Activated T-helper 17 cell treated with anti-CD3 and anti-CD28 coated beads, Interleukin-2, amount 50 U/mL, for 72 hours (primary cell): ENCODE data around the gene SEC24B. TPM values are rescaled to one million over a fixed set of nuclear protein-coding genes. Genes with fewer than 3 reads are reported as not detected.
"Not testable (repeated sequence)": the region's sequence is repeated elsewhere in the genome, so short reads cannot be mapped to it uniquely, and the experiment has no call there.

Experiments
- ATAC-seq: fragments of 150-1000 bp; cut with Tn5 transposase; replicated peaks from 2 replicates; pipeline ENCODE4 v1.10.0; 2021; ENCODE audit warnings: mild to moderate bottlenecking, moderate library complexity
- H3K27ac Mint-ChIP-seq: one replicate; pipeline ENCODE4 v1.8.0; 2022; ENCODE audit warnings: mixed read lengths
- H3K27me3 Mint-ChIP-seq: one replicate; pipeline ENCODE4 v1.8.0; 2022; ENCODE audit warnings: mixed read lengths
- H3K36me3 Mint-ChIP-seq: one replicate; pipeline ENCODE4 v1.8.0; 2022; ENCODE audit warnings: low read depth, mild to moderate bottlenecking, mixed read lengths
- H3K4me1 Mint-ChIP-seq: one replicate; pipeline ENCODE4 v1.8.0; 2022; ENCODE audit warnings: mixed read lengths
- H3K4me3 Mint-ChIP-seq: one replicate; pipeline ENCODE4 v1.8.0; 2022; ENCODE audit warnings: mild to moderate bottlenecking, mixed read lengths
- H3K9me3 Mint-ChIP-seq: one replicate; pipeline ENCODE4 v1.8.0; 2022; ENCODE audit warnings: mixed read lengths
- total RNA-seq, 2 donors: library from RNA; stranded (reverse); gene quantifications; one replicate each; pipeline ENCODE4 v1.2.3, GENCODE V29; 2022

Gene SEC24B
- total RNA-seq, 2 donors from 2014 or later: 25.2 to 28.1 TPM

DNA sequence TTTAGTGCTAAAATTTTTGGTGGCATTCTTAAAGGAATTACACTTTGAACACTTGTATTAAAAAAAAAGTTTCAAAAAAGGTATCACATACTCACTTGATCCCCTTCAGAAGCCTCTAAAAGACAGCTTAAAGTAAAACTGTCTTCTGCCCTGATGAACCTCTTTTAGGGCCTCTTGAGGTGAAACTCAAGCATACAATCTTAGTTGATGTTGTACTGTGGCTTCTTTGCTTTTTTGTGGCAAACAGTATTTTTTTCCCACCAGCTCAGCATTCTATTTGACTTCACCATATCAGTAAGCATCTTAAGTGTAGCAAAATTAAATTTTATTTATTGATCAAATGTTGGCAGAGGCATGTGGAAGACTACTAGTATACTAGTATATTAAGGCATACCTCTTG lies 13.7 kb downstream of the SEC24B start:
- no peak for ATAC-seq
- H3K4me3 Mint-ChIP-seq: no peak overlapping the region
- no peaks in the 10 kb centered on the region for H3K27me3 Mint-ChIP-seq
- H3K9me3 Mint-ChIP-seq: no peaks in the 10 kb centered on the region
- H3K4me1 Mint-ChIP-seq: peaks cover 21% of the 10 kb centered on the region
- H3K27ac Mint-ChIP-seq: no peak overlapping the region
- H3K36me3 Mint-ChIP-seq: peaks cover 70% of the 10 kb centered on the region

DNA sequence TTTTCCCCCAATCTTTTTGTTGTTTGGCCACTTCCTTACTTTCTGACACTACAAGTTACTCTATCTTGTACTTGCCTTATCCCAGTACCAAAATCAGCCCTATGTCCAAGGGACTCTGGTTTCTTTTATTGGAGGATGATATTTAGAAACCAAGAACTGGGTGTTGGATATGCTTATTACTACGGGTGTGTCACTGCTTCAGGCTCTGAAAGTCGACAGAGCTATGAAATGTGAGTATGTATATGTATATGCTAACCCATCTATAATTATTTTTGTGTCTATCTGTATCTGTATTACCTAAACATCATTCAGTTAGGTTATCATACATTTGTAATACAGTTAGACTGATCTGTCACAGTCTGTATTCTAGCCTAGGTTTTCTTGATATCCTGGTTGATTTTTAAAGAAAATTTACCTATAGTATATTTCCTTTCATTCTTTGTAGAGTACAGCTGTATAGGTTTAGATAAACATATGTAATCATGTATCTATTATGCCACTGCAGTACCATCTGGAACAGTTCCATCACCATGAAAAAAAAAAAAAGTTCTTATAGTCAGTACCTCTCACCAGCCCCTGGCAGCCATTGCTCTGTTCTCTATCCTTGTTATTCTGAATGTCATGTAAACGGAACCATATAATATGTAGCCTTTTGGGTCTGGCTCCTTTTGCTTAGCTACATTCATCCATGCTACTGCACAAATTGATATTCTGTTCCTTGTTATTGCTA lies 18.1 kb downstream of the SEC24B start:
- Mint-ChIP-seq H3K27ac (no peak overlapping the region), H3K36me3 (peaks cover 69% of the 10 kb centered on the region), H3K9me3 (no peaks in the 10 kb centered on the region), H3K27me3 (no peaks in the 10 kb centered on the region), H3K4me1 (no peaks in the 10 kb centered on the region), H3K4me3 (no peak overlapping the region)
- ATAC-seq: no peak

DNA sequence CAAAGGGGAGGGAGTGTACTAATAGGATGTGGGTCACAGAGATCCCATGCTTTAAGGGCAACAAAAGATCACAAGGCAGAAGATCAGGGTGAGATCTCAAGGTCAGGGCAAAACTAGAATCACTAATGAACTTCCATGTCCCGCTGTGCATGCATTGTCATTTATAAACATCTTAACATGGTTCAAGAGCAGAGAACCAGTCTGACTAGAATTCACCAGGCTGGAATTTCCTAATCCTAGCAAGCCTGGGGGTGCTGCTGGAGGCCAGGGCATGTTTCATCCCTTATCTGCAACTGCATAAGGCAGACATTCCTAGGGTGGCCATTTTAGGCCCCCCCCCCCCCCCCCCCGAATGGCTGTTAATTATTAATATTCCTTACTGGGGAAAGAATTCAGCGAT lies 19.5 kb downstream of the SEC24B start:
- not testable (repeated sequence) for ATAC-seq, H3K9me3 Mint-ChIP-seq, H3K4me3 Mint-ChIP-seq, H3K27ac Mint-ChIP-seq, H3K4me1 Mint-ChIP-seq, H3K27me3 Mint-ChIP-seq
- peaks cover 67% of the 10 kb centered on the region for H3K36me3 Mint-ChIP-seq

DNA sequence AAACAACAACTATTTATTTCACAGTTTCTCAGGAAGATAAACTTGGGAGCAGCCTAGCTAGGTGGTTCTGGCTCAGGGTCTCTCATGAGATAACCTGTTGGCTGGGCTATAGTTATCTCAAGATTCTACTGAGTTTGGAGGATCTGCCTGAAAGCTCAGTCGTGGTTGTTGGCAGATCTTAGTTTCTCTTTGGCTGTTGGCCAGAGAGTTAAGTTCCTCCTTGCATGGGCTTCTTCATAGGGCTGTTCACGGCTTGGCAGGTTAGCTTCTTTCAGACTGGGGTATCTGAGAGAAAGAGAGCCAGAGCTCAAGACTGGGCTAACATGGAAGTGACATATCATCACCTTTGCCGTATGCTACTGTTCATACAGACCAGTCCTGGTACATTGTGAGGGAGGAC lies 28.7 kb downstream of the SEC24B start:
- H3K4me3 Mint-ChIP-seq: no peak overlapping the region
- H3K27me3 Mint-ChIP-seq: no peaks in the 10 kb centered on the region
- peaks cover 8% of the 10 kb centered on the region for H3K4me1 Mint-ChIP-seq
- no peaks in the 10 kb centered on the region for H3K9me3 Mint-ChIP-seq
- ATAC-seq: no peak
- no peak overlapping the region for H3K27ac Mint-ChIP-seq
- peaks cover 41% of the 10 kb centered on the region for H3K36me3 Mint-ChIP-seq

DNA sequence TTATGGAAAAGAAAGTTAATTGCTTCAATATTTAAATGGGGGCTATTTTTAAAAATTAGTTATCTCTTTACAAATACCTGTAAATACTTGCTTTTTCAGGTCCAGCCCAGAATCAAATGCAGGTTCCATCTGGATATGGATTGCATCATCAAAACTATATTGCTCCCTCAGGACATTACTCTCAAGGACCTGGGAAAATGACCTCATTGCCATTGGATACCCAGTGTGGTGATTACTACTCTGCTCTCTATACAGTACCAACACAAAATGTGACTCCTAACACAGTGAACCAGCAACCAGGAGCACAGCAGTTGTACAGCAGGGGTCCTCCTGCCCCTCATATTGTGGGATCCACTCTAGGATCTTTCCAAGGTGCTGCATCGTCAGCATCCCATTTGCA lies 29.2 kb downstream of the SEC24B start:
- H3K4me3 Mint-ChIP-seq: no peak overlapping the region
- H3K27ac Mint-ChIP-seq: no peak overlapping the region
- no peaks in the 10 kb centered on the region for H3K9me3 Mint-ChIP-seq

DNA sequence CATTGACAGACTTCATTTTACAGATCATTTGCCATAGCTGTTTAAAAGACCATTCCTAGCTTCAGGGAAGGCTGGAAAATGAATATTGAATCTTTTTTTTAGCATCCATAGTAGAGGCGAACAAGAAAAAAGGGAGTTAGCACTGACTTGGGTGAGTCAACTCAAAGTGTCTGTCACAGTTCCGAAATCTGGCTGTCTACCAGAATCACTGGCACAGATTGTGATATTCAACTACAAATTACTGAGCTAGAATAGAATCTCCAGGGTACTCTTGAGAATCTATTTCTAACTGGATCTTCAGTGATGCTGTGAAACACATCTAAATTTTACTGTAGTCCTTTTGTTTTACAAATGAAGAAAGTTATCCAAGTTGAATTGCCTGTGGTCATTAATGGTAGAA lies 31.5 kb downstream of the SEC24B start:
- peaks cover 12% of the 10 kb centered on the region for H3K4me1 Mint-ChIP-seq
- H3K4me3 Mint-ChIP-seq: no peak overlapping the region
- no peak overlapping the region for H3K27ac Mint-ChIP-seq

More for the DNA sequence above, 29.2 kb downstream of the SEC24B start:
- no peaks in the 10 kb centered on the region for H3K27me3 Mint-ChIP-seq
- no peak for ATAC-seq
- peaks cover 8% of the 10 kb centered on the region for H3K4me1 Mint-ChIP-seq
- peaks cover 43% of the 10 kb centered on the region for H3K36me3 Mint-ChIP-seq

DNA sequence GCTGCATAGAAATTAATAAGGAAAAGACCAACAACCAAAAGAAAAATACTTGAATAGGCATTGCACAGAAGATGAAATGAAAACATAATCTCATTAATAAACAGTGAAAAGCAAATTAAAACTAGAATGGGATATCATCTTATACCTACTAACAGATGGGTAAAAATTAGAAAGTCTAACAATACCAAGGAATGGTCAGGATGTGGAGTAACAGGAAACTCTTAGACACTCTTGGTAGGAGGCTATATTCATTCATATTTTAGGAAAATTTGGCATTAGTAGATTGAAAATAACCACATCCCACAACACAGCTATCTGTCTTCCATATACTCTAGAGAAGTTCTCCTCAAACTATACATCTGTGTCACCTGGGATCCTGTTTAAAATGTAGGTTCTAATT lies 36.3 kb downstream of the SEC24B start:
- peaks cover 24% of the 10 kb centered on the region for H3K4me1 Mint-ChIP-seq
- no peaks in the 10 kb centered on the region for H3K9me3 Mint-ChIP-seq
- H3K27me3 Mint-ChIP-seq: no peaks in the 10 kb centered on the region
- H3K36me3 Mint-ChIP-seq: peaks cover 78% of the 10 kb centered on the region
- H3K27ac Mint-ChIP-seq: no peak overlapping the region
- ATAC-seq: no peak
- no peak overlapping the region for H3K4me3 Mint-ChIP-seq

More for the DNA sequence above, 31.5 kb downstream of the SEC24B start:
- no peak for ATAC-seq
- no peaks in the 10 kb centered on the region for H3K27me3 Mint-ChIP-seq
- peaks cover 65% of the 10 kb centered on the region for H3K36me3 Mint-ChIP-seq
- H3K9me3 Mint-ChIP-seq: no peaks in the 10 kb centered on the region

DNA sequence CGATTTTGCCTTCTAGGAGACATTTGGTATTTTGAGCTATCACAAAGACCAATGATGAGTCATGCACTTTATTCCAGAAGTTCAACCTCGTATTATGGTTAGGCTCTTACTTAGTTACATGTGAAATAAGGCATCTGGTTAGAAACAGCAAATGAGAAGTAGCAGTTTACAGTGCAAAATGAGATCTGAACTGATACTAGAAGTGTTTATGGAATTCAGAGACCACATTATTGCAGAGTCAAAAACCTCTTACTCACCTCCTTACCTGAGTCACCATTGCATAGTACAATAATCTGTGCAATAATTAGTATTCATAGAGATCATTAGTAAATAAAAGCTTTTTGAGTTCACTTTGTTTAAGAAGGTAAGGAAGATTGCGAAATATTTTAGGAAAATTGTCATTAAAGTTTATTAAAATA lies 38.7 kb downstream of the SEC24B start:
- peaks cover 24% of the 10 kb centered on the region for H3K4me1 Mint-ChIP-seq
- no peaks in the 10 kb centered on the region for H3K27me3 Mint-ChIP-seq
- H3K4me3 Mint-ChIP-seq: peak overlapping the region; percentile 15
- H3K36me3 Mint-ChIP-seq: peaks cover 83% of the 10 kb centered on the region
- ATAC-seq: peak; percentile 85
- H3K9me3 Mint-ChIP-seq: no peaks in the 10 kb centered on the region
- H3K27ac Mint-ChIP-seq: peak overlapping the region; percentile 37

DNA sequence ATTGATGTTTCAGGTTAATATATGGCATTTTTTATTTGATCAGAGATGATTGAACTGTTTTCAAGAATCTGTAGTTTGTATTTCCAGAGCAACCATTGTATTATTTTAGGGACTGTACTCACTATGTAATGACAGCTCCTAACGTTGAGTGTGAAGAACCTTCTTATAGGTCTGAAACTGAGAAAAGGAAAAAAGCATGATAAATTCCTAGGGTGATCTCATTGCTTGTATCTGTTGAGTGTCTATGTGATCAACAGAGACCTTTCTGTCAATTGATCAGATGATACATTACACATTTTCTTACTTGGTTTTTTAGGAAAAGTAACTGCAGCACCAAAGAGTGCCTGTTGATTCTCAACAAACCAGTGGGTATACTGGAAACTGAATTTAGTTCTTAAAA lies 40.2 kb downstream of the SEC24B start:
- Mint-ChIP-seq H3K36me3 (peaks cover 71% of the 10 kb centered on the region), H3K27me3 (no peaks in the 10 kb centered on the region), H3K4me3 (peak overlapping the region; percentile 45), H3K9me3 (no peaks in the 10 kb centered on the region), H3K27ac (peak overlapping the region; percentile 87), H3K4me1 (peaks cover 20% of the 10 kb centered on the region)
- peak; percentile 81 for ATAC-seq

DNA sequence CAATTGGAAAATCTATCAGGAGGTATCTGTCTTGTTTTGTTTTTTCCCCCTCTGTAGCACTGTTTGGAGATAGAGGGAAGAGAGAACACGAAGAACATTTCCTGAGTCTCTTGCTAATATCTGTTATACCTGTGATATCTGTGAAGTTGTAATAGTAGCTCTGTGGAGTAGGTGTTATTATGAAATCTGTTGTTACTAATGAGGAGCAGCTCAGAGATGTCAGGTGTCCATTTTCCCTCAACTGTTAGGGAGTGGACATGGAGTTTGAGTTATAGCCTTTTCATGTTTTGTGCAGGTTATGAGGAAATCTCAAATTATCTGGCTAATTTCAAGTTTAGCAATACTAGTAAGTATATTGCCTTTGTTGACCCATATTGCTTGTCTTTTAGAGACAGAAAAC lies 52.4 kb downstream of the SEC24B start:
- Mint-ChIP-seq H3K36me3 (peaks cover 78% of the 10 kb centered on the region), H3K27ac (no peak overlapping the region), H3K27me3 (no peaks in the 10 kb centered on the region), H3K4me1 (peaks cover 9% of the 10 kb centered on the region), H3K4me3 (no peak overlapping the region), H3K9me3 (no peaks in the 10 kb centered on the region)
- no peak for ATAC-seq

DNA sequence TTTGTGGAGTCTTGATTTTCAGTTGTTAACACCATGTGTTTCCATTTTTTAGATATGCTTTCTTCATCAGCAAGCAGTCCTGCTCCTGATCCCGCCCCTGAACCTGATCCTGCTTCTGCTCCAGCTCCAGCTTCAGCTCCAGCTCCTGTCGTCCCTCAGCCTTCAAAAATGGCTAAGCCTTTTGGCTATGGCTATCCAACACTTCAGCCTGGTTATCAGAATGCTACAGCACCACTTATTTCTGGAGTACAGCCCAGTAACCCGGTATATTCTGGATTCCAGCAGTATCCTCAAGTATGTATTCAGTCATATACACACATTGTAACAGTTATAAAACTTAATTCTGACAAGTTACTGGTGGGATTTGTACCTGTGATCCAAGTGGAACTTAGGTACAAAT lies 60.9 kb downstream of the SEC24B start:
- H3K4me1 Mint-ChIP-seq: no peaks in the 10 kb centered on the region
- ATAC-seq: no peak
- H3K27me3 Mint-ChIP-seq: no peaks in the 10 kb centered on the region
- no peaks in the 10 kb centered on the region for H3K9me3 Mint-ChIP-seq
- peaks cover 87% of the 10 kb centered on the region for H3K36me3 Mint-ChIP-seq
- no peak overlapping the region for H3K27ac Mint-ChIP-seq
- H3K4me3 Mint-ChIP-seq: no peak overlapping the region

DNA sequence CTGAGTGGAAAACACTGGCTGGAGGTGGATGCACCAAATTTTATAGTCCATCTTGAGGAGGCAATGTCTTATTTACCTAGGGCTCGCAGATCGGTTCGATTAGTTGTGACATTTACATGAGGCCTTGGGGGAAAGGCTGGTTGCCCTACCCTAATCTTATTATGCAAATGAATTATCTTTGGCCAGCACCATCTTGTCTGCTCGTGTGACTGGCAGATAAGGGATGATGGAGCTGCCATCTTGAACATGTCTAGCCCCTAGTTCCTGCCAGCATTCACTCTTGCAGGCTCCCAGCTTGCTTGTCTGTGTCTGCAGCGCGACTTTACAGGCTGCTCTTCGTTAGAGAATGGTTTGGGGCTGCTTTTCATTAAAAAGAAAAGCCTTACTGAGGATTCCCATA lies 61.9 kb downstream of the SEC24B start:
- Mint-ChIP-seq H3K27me3 (no peaks in the 10 kb centered on the region), H3K36me3 (peaks cover 96% of the 10 kb centered on the region), H3K4me1 (no peaks in the 10 kb centered on the region), H3K4me3 (no peak overlapping the region), H3K27ac (no peak overlapping the region), H3K9me3 (no peaks in the 10 kb centered on the region)
- ATAC-seq: no peak

DNA sequence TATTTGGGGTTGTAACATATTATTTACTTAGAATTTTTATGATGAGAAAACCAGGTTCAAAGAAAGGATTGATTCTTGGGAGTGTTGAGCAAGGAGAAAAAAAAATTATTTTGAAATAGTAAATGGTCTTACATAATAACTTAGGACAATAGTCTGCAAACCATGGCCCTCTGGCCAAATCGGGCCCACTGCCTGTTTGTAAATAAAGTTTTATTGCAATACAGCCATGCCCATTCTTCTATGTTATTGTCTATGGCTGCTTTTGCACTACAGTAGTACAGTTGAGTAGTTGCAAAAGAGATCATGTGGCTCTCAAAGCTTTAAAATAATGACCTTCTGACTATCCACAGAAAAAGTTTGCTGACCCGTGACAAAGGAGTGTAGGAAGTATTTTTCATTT lies 63.3 kb downstream of the SEC24B start:
- H3K27me3 Mint-ChIP-seq: no peaks in the 10 kb centered on the region
- H3K36me3 Mint-ChIP-seq: peaks cover 98% of the 10 kb centered on the region
- ATAC-seq: no peak
- H3K4me1 Mint-ChIP-seq: no peaks in the 10 kb centered on the region
- no peaks in the 10 kb centered on the region for H3K9me3 Mint-ChIP-seq
- H3K4me3 Mint-ChIP-seq: no peak overlapping the region
- no peak overlapping the region for H3K27ac Mint-ChIP-seq

DNA sequence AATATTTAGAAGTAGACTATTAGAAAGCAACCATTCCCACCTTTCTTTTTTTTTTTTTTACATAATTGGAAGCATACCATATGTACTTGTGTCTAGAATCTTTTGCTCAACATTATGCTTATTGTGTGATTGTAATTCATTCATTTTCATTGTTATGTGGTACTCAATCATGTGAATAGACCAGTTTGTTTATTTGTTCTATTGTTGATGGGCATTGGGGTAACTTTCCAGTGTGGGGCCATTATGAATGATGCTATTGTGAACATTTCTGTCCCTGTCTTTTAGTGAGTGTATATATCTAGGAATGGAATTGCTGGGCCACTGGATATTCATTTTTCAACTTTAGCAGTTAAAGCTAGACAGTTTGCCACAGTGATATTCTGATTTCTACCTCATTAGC lies 63.9 kb downstream of the SEC24B start:
- Mint-ChIP-seq H3K4me1 (no peaks in the 10 kb centered on the region), H3K9me3 (no peaks in the 10 kb centered on the region), H3K27ac (no peak overlapping the region), H3K4me3 (no peak overlapping the region), H3K36me3 (peaks cover 98% of the 10 kb centered on the region), H3K27me3 (no peaks in the 10 kb centered on the region)
- ATAC-seq: no peak

DNA sequence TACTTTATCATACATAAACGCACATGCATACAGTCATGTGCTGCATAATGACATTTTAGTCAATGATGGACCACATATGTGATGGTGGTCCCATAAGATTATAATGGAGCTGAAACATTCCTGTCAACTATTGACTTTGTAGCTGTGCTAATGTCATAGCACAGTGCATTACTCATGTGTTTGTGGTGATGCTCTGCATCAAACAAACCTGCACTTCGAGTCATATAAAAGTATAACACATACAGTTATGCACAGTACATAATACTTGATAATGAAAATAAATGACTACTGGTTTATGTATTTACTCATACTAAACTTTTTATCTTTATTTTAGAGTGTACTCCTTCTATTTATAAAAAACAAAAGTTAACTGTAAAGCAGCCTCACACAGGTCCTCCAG lies 65.9 kb downstream of the SEC24B start:
- ATAC-seq: peak; percentile 43
- H3K9me3 Mint-ChIP-seq: no peaks in the 10 kb centered on the region
- no peak overlapping the region for H3K4me3 Mint-ChIP-seq
- H3K36me3 Mint-ChIP-seq: peaks cover 97% of the 10 kb centered on the region
- H3K4me1 Mint-ChIP-seq: no peaks in the 10 kb centered on the region
- H3K27me3 Mint-ChIP-seq: no peaks in the 10 kb centered on the region
- no peak overlapping the region for H3K27ac Mint-ChIP-seq

DNA sequence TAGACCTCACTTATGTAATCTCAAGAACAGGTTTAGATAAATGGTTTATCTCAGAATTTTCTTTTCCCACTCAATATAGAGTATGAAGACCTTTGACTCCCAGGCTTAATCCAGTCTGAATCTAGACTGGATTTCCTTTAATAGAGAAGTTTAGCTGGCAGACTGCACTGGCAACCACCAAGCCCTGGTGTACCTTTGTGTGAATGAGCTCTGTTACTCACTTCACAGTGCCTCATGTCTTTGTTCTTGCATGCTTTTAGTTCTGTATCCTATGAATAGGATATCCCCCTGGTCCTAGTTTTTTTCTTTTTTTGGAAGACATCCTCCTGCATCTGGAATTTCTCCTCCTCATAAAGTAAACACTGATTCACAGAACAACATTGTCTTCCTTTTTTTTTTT lies 73.3 kb downstream of the SEC24B start:
- H3K4me3 Mint-ChIP-seq: no peak overlapping the region
- no peak overlapping the region for H3K27ac Mint-ChIP-seq
- peaks cover 3% of the 10 kb centered on the region for H3K4me1 Mint-ChIP-seq
- peaks cover 92% of the 10 kb centered on the region for H3K36me3 Mint-ChIP-seq
- H3K9me3 Mint-ChIP-seq: no peaks in the 10 kb centered on the region
- ATAC-seq: no peak
- no peaks in the 10 kb centered on the region for H3K27me3 Mint-ChIP-seq
